Stimulated activated CD8-positive, alpha-beta memory T cell treated with anti-CD3 and anti-CD28 coated beads, Interleukin-7, amount 100 ng/mL, for 24 hours (primary cell): ENCODE measurements around the gene NEK11.
"Not testable (repeated sequence)": the region's sequence is repeated elsewhere in the genome, so short reads cannot be mapped to it uniquely, and the experiment has no call there.

ENCODE experiments used
- DNase-seq: peaks from one replicate; pipeline ENCODE4 v3.0.0-alpha.2; 2020; ENCODE audit warnings: low read depth

NEK11 gene

GRCh38 chr3:131360191-131360755 lies 333.6 kb downstream of the NEK11 start:
- no peak for DNase-seq

- not testable (repeated sequence) for DNase-seq
These were observed 334.4 kb downstream of the NEK11 start for GRCh38 chr3:131361066-131361463.

GRCh38 chr3:131361464-131362421 lies 335.1 kb downstream of the NEK11 start:
- DNase-seq, result no peak

GRCh38 chr3:131363275-131363674 lies 336.6 kb downstream of the NEK11 start:
- no peak for DNase-seq

GRCh38 chr3:131370935-131371687 lies 344.4 kb downstream of the NEK11 start:
- no peak for DNase-seq

GRCh38 chr3:131371688-131372066 lies 345.0 kb downstream of the NEK11 start:
- no peak for DNase-seq

- DNase-seq, result no peak
These were observed 348.1 kb downstream of the NEK11 start for GRCh38 chr3:131374741-131375140.

GRCh38 chr3:131380821-131381444 lies 354.3 kb downstream of the NEK11 start:
- not testable (repeated sequence) for DNase-seq

GRCh38 chr3:131381445-131382291 lies 355.0 kb downstream of the NEK11 start, which contains the start of gene NUDT16:
NUDT16 (plus strand) TSS chr3:131381774; CDS start chr3:131381805, 31 bp downstream.
- peak; percentile 92 for DNase-seq

GRCh38 chr3:131386429-131387165 lies 359.9 kb downstream of the NEK11 start:
- no peak for DNase-seq

- DNase-seq, result no peak
These were observed 361.3 kb downstream of the NEK11 start for GRCh38 chr3:131387796-131388489.

GRCh38 chr3:131388490-131388799 lies 361.8 kb downstream of the NEK11 start:
- no peak for DNase-seq

- DNase-seq, result no peak
These were observed 363.7 kb downstream of the NEK11 start for GRCh38 chr3:131390331-131390730.

- no peak for DNase-seq
These were observed 366.4 kb downstream of the NEK11 start for GRCh38 chr3:131393051-131393450.

GRCh38 chr3:131393868-131394267 lies 367.2 kb downstream of the NEK11 start:
- DNase-seq, result no peak

- no peak for DNase-seq
These were observed 367.7 kb downstream of the NEK11 start for GRCh38 chr3:131394400-131394799.

- DNase-seq, result no peak
These were observed 369.5 kb downstream of the NEK11 start for GRCh38 chr3:131396170-131396569.

- no peak for DNase-seq
These were observed 371.2 kb downstream of the NEK11 start for GRCh38 chr3:131397889-131398288.
